GM15510 (cell line): Measurements from ENCODE around the gene DDX41.

ENCODE experiments used
- POLR2A ChIP-seq: IDR thresholded peaks from 3 replicates; pipeline ENCODE4 v1.6.1; 2011; ENCODE audit warnings: borderline replicate concordance; ENCODE audit not compliant: insufficient read length; ENCODE audit errors: extremely low read depth

The DDX41 gene

DNA sequence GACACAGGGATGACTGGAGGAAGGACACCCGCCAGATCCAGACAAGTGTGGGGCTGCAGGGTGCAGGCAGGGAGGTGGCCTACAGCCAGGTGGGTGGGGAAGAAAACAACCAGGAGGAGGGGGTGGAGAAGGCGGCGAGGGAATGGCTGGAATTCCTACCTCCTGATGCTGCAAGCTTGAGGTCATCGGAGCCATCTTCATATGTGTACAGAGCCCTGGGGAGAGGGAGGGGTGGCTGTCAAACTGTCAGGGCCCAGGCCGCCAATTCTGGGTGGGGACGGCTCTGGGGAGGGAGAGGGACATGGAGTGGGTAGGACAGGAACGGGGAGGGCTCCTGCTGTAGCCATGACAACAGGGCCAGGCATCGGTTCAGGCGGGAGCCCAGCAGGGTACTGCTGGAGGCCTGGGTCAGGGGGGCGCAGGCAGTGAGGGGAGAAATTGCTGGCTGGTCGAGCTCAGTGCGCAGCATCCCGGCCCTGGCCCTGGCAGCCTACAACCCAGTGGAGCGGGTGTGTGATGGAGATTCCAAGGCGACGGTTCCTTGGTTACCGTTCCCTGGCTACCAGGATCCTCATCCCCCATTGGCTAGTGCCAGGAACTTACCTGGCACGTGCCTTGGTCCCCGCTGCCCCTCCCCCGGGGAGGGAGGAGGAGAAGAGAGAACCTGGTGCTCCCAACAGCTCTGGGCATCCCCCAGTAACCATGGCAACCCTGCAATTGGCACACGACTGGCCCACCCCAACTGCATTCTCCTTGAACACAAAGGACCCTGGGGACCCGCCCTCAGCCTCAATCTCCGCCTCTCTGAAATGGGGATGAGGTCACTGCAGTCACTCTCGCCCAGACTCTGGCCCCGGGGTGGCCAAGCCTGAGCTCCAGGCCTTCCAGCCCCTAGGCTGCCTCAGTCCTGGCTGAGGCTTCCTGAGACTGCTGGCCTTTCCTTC is 47.8 kb downstream of the DDX41 start:
- TF ChIP-seq POLR2A: no peak

DNA sequence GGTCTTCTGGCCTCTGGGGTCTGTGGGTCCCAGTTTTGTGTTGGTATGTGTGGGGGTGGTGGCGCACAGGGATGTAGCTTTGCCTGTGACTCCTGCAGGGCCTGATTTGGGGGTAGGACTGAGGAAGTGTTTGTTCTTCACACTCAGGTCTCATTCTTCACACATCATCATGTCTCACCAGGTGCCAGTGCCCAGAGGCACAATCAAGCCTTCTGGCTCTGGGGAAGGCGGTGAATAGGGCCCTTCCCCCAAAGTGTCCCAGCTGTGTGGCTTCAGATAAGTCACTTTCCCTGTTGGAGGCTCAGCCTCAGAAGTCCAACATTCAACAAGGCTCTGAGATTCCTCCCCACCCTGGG is 48.5 kb downstream of the DDX41 start:
- TF ChIP-seq POLR2A: no peak

- TF ChIP-seq POLR2A: no peak
These were observed 49.3 kb downstream of the DDX41 start for GRCh38 chr5:177467436-177467835.

DNA sequence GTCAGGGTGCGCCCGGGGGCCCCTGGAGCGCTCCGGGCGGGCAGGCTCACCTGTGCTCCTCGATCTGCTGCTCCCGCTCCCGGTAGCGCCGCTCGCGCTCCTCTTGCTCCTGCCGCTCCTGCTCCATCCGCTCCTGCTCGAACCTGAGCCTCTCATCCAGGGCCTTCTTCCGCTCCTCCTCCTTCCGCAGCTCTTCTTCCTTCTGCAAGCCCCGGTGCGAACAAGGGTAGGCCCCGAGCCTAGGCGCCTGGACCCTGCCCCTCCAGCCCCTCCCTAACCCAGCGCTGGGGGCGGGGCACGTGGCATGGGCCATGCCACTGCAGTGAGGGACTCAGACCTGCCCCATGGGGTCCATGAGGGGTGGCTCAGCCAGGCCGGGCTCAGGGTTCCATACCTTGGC is 49.9 kb downstream of the DDX41 start:
- TF ChIP-seq POLR2A: no peak

DNA sequence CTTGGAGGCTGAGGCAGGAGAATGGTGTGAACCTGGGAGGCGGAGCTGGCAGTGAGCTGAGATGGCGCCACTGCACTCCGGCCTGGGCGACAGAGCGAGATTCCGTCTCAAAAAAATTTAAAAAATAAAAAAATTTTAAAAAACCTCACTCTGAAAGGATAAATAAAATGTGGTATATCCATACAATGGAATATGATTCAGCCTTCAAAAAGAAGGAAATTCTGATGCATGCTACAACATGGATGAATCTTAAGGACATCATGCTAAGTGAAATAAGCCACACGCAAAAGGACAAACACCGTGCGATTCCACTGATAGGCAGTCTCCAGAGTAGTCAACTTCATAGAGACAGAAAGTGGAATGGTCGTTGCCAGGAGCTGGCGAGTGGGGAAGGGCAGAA is 51.7 kb downstream of the DDX41 start:
- TF ChIP-seq POLR2A: no peak

- TF ChIP-seq POLR2A: no peak
These were observed 54.6 kb downstream of the DDX41 start for GRCh38 chr5:177462021-177462670.
